Stimulated activated CD4-positive, alpha-beta T cell treated with anti-CD3 and anti-CD28 coated beads, Interleukin-4, amount 100 ng/mL, for 48 hours (primary cell): ENCODE measurements around the gene MRPL21.

Source experiments
- DNase-seq, 2 donors: peaks; one replicate each; pipeline ENCODE4 v3.0.0-alpha.2; 2020; ENCODE audit warnings: low read depth in 2 of 2

Gene MRPL21

GRCh38 chr11:68903288-68904247 lies at the start of gene MRPL21, which contains the start of gene IGHMBP2:
Gene MRPL21 (minus strand): TSS chr11:68903832. CDS start chr11:68903810, 22 bp downstream.
Gene IGHMBP2 (plus strand): TSS chr11:68903891. CDS start chr11:68903953, 62 bp downstream.
- DNase-seq: peak; percentile 76 to 85

GRCh38 chr11:68950762-68951161 lies 47.1 kb upstream of the MRPL21 start:
- DNase-seq: no peak

- DNase-seq: no peak
Measured at GRCh38 chr11:68950270-68950669, 46.6 kb upstream of the MRPL21 start.

GRCh38 chr11:68948935-68949334 lies 45.3 kb upstream of the MRPL21 start:
- no peak for DNase-seq

GRCh38 chr11:68948496-68948895 lies 44.9 kb upstream of the MRPL21 start:
- no peak for DNase-seq

GRCh38 chr11:68947151-68947550 lies 43.5 kb upstream of the MRPL21 start:
- DNase-seq: no peak

GRCh38 chr11:68946416-68947090 lies 42.9 kb upstream of the MRPL21 start:
- no peak for DNase-seq

GRCh38 chr11:68942751-68943271 lies 39.2 kb upstream of the MRPL21 start:
- DNase-seq: no peak

GRCh38 chr11:68942095-68942620 lies 38.5 kb upstream of the MRPL21 start:
- DNase-seq: no peak

GRCh38 chr11:68941324-68942094 lies 37.9 kb upstream of the MRPL21 start:
- DNase-seq: no peak

- DNase-seq: no peak
Measured at GRCh38 chr11:68940651-68941323, 37.2 kb upstream of the MRPL21 start.

- no peak for DNase-seq
Measured at GRCh38 chr11:68939583-68940555, 36.2 kb upstream of the MRPL21 start.

- no peak for DNase-seq
Measured at GRCh38 chr11:68938816-68939582, 35.4 kb upstream of the MRPL21 start.

GRCh38 chr11:68938088-68938487 lies 34.5 kb upstream of the MRPL21 start:
- DNase-seq: no peak

GRCh38 chr11:68936676-68937620 lies 33.3 kb upstream of the MRPL21 start:
- no peak for DNase-seq

- no peak for DNase-seq
Measured at GRCh38 chr11:68936358-68936636, 32.7 kb upstream of the MRPL21 start.

- no peak for DNase-seq
Measured at GRCh38 chr11:68935516-68936357, 32.1 kb upstream of the MRPL21 start.
